8988T (cell line): ENCODE results near the gene INPP5E.

Experiments
- DNase-seq: peaks from one replicate; pipeline ENCODE4 v3.0.0; 2011

INPP5E gene

GRCh38 chr9:136401173-136401922 lies 38.3 kb downstream of the INPP5E start:
- DNase-seq, result no peak

DNA sequence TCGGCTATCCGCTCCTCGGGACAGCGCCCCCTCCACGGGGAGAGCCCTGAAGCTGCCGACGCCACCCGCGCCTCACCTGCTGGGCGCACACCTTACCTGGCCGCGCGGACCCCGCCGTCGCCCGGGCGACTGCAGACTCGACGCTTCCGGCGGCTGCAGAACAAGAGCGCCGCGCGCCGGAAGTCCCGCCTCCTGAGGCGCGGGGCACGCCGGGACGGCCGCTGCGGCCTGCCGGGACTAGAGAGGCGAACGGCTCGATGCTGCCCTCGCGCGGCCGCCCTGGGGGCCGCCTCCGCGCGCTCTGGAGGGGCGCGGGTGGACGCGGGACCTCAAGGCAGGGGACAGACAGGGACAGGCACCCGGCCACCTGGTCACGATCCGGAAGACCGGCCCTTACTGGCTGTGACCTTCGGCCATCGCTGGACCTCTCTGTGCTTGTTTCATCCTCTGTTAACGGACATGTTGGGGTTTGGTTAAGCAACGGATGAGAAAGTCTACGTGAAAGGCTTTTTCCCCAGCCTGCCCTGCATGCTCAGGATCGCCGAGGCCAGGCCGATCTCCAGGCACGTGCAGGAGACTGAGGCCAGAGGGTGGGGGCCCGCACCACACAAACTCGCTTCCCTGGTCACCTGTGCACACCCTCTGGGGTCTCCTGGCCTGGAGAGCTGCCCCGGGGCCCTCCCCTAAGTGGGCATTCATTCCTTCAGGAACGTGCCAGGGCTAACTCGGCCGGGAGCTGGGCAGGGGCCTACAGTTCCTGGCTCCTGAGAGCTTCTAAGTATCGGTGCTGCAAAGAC lies 39.4 kb downstream of the INPP5E start, which contains the start of gene SNAPC4:
Gene SNAPC4 (minus strand): TSS at position 133 of the 797 bp plus-strand sequence. CDS start 1,742 bp downstream, outside the sequence.
- DNase-seq, result peak; percentile 95

DNA sequence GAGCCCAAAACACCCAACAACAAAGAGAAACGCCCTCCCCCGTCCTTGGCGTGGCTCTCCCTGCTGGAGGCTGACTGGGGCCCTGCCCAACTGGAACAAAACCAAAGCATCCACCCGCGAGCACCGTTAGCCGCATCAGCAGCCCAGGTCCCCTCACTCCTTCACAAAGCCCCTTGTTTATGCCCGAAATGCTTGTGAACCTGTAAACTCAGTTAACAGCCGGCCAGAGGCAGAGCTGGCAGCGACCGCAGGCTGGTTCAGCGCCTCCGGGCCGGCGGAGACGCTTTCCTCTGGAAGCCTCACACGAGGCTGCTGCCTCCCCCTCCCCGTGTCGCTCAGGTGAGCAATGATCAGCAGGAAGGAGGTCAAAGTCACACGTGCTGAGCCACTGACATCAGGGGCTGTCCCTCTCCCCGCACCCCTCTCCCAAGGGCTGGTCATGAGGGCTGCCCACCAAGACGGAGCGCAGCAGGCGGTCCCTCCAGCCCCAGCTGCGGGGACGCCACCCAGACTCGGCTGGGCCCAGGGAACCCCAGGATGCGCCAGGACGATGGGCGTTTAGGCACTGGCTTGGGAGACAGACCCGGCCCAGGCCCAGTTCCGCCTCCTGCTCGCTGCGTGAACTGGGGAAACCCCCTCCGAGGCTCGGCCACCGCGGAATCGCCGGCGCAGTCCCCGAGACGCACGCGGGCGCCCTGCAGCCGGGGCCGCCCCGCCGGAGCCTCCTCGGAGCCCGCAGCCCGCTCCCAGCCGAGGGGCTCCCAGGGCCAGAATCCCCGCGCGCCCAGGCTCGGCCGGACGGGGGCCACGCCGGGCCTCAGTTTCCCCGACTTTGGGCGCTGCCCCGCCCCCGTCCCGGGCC lies 40.2 kb downstream of the INPP5E start:
- no peak for DNase-seq

DNA sequence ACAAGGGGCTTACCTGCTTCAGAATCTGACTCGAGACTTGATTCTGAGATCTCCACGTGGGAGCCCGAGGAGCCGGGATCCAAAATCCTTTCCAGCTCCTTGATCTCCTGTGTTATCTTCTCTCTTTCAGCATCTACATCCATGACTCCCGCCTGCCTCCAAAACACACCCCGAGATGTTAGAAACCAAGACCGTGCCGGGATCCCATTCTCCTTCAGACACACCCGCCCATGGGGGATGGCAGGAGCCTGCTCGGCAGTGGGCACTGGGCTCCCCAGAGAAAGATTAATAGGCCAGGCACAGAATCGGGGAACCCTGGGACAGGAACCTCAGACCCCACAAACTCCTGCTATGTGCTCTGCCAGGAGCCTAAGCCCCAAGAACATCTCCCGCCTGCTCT lies 41.4 kb downstream of the INPP5E start:
- no peak for DNase-seq

- no peak for DNase-seq
Observed at GRCh38 chr9:136397643-136398042, 42.0 kb downstream of the INPP5E start.

DNA sequence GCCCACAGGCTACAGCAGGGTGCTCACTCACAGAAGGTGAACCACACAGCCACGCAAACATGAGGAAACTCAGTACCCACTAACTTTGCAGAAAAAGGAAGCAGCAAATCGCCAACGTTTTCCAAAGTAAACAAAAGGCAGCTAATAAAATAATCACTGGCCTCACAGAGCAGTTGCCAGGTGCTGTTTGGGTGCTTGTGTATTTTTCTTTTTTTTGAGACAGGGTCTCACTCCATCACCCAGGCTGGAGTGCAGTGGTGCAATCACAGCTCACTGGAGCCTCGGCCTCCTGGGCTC lies 43.5 kb downstream of the INPP5E start:
- no peak for DNase-seq

- no peak for DNase-seq
Observed at GRCh38 chr9:136395345-136396218, 44.1 kb downstream of the INPP5E start.

DNA sequence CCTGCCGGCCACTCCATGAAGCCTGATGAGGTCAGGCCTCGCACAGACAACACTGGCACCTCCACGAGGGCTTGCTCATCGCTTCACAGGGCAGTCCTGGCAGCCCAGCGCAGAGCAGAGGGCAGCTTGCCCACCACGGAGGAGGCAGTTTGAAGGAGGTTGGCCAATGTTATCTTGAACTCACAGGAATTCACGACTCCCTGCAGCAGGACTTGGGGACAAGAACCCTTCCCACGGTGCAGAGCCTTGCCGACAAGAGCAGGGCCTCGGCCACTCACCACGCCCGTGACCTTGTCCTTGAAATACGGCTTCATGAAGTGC lies 44.7 kb downstream of the INPP5E start:
- DNase-seq, result no peak

DNA sequence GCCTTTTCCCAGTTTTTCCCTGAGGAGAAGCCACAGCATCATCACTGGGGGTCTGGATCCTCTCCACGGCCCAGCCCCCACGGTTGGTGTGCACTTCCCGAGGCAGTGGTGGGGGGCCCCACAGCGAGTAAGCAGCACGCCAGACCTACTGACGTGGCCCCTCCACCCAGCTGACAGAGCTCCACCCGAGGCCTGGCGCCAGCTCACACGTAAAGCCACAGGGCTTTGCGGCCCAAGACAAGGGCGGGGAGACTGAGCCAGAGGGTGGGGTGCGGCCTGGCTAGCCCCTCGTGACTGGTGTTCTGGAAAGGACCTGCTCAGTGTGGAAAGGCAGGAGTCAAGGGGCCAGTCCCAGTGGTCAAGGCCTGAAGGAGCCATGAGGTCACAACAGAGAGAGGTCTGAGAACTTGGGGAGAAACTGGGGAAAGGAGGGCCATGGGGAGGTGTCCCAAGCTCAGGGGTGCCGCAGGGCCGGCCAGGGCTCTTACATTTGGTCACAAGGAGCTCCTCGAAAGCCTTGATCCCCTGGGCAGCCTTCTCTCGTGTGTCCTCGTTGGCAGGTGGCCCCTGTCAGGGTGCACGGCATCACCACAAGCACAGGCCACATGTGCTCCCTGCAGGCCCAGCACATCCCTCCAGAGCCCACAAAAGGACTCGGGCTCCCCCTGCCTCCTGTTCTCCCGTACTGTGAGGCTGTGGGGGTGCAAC lies 45.2 kb downstream of the INPP5E start:
- no peak for DNase-seq

DNA sequence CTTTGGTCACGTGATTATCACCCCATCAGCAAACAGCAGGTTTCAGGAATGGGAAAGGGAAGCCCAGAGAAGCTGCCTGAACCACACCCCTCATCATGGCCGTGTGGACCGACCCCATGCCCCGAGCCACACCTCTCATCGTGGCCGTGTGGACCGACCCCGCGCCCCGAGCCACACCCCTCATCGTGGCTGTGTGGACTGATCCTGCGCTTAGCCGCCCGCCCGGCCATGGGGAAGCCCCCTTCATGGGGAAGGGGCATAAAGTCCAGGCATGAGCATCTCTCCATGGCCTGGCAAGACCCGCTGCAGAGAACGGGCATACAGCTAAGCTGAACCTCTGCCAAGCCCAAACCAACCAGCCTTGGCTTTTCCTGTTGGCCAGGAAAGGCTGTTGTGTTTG lies 46.1 kb downstream of the INPP5E start:
- no peak for DNase-seq

GRCh38 chr9:136392538-136393449 lies 46.9 kb downstream of the INPP5E start:
- DNase-seq, result no peak

DNA sequence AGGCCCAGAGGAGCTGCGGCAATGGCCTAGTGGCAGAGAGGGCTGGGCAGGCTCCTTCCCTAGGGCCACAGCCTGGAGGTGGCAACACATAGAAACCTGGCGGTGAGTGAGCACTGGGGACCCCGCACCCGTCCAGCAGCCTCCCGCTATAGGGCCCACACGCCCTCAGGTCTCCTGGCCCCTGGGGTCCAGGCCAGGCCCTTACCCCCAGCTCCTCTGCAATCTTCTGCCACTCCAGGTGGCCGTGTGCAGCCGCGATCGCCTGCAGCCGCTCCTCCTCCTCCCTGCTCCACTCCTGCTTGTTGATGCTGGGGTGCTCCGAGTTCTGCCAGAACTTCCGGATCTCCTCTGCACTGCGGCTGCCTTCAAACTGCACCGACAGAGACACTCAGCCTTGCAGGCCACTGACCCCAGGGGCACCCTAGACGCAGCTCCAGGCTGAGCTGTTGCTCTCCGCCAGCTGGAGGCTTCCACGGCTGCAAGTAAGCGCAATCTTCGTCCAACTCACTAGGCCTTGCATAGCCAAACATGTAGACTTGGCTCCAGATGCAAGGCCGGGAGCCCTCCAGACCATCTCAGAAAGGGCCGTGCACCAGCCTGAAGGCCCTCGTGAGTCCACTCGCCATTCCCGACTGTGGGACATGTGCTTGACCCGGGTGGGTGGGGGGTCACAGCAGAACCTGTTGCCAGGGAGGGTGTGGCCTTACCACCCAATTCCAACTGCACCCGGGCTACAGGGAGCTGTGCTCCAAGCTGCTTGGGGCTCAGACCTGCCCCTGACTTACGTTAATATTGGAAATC lies 47.7 kb downstream of the INPP5E start:
- DNase-seq, result no peak

- DNase-seq, result no peak
Observed at GRCh38 chr9:136389396-136389795, 50.2 kb downstream of the INPP5E start.

DNA sequence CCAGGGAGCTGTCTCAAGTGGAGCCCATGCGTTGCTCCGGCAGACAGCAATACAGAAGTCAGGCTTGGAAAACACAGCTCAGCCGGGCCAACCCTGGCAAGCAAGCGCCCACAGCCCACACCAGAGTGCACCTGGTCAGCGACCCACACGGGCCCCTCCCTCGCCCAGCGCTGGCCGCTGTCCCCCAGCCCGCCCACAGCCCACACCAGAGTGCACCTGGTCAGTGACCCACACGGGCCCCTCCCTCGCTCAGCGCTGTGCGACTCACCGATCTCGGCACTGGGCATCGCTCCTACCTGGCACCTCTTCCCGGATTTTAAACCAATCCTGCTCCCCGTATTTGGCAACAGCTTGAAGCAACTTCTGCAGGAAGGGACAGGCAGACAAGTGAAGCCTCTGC lies 52.4 kb downstream of the INPP5E start:
- DNase-seq, result no peak

- no peak for DNase-seq
Observed at GRCh38 chr9:136386018-136386417, 53.6 kb downstream of the INPP5E start.

DNA sequence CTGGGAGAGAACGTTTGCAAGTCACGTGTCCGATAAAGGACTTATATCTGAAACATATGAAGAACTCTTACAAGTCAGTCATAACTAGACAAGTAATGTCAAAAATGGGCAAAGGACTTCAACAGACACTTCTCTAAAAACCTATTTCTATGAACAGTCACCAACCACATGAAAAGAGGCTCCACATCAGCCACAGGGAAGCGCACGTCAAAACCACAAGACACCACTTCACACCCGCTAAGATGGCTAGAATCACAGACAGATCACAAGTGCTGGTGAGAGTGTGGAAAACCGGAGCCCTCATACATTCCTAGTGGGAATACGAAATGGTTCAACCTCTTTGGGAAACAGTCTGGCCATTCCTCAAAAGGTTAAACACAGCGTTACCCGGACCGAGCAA lies 54.6 kb downstream of the INPP5E start:
- DNase-seq, result no peak

DNA sequence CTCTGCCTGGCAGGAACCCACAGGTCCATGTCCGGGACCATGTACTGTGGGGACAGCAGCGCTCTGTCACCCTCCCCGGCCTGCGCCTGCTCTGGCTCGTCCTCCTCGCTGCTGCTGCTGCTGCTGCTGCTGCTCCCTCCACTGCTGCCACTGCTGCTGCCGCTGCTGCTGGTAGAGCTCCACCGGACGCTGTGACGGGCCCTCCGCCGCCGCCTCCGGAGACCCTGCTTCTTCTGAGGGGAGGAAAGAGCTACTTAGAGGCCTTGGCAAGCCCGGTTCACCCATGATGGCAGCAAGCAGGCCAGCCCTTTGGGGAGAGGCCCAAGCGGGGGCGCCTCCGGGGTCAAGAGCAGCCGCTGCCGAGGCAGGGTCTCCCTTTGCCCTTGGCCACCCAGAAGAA lies 56.2 kb downstream of the INPP5E start:
- no peak for DNase-seq

DNA sequence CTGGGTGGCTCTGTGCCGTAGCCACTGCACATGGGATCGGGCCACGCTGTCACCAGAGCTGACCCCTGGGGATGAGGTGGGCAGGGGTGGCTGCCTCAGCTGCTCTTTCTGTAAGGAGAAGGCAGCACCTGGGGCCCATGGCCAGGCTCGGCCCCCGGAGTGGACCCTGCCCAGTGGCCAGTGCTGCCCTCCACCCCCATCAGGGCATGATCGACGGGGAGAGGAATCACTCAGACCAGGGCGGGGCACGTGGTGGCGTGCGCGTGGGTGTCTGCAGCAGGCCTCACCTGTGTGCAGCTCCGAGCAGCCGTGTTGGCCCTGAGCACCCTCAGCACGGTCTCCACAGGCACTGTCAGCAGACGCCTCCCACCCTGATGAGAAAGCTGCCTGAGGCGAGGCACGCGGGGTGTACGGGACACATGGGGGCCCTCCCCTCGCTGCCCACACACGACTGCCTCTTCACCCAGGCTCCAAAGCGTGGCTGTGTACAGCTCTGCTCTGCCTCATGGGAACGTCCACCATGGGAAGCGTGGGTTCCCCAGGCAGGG lies 57.6 kb downstream of the INPP5E start:
- DNase-seq, result no peak

DNA sequence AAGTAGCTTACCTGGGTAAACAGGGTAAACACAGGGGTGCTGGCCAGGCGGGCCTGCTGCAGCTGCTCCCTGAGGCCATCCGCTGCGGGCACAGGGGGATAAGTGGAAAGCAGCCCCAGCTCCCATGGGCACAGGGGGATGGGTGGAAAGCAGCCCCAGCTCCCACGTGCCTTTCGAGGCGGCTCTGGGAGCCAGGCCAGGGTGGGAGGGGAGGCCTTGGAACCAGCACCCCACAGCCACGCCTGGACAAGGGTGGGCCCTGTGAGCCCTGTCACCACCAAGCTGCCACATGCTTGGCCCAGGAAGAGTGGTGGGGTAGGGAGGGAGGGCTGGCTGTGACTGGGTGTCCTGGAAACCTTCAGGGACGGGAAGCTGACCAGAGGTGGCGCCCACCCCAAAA lies 58.3 kb downstream of the INPP5E start:
- DNase-seq, result no peak

- DNase-seq, result no peak
Observed at GRCh38 chr9:136380381-136380780, 59.3 kb downstream of the INPP5E start.
